Measurements from ENCODE around the gene FBXL16.

GRCh38 chr16:672851-673250 is 32.8 kb downstream of the FBXL16 start:
- TF ChIP-seq EGR1 (IDR thresholded peaks at IDR 0.05): no peak
- TF ChIP-seq EP300 (IDR thresholded peaks at IDR 0.05; ENCODE audit: borderline replicate concordance): no peak
- no peak for TF ChIP-seq NFIC (IDR thresholded peaks at IDR 0.05)
- no peak for TF ChIP-seq MAX (IDR thresholded peaks at IDR 0.05)
- TF ChIP-seq RAD21 (IDR thresholded peaks at IDR 0.05; ENCODE audit: low read depth): no peak
- TF ChIP-seq TAF1 (IDR thresholded peaks at IDR 0.05; ENCODE audit: low read depth): no peak
- no peak for TF ChIP-seq YY1 (IDR thresholded peaks at IDR 0.05; ENCODE audit: low read depth)
- no peak for TF ChIP-seq USF1 (IDR thresholded peaks at IDR 0.05)

All from Ishikawa (cell line).